ENCODE data around the gene PGM1. TPM values are rescaled to one million over a fixed set of nuclear protein-coding genes. Genes with fewer than 3 reads are reported as not detected.

PGM1 gene
- total and polyA plus RNA-seq, 9 of the 15 experiments (the other 6 are each of a cell fraction or from before 2014, with no cell fraction given): 0.03 to 0.31 (median 0.09) TPM; not detected in 5

GRCh38 chr1:63603810-63604209, 10.6 kb downstream of the PGM1 start (continued):
- TF ChIP-seq GTF3C2 (IDR thresholded peaks at IDR 0.05; ENCODE audit: borderline replicate concordance, extremely low read depth, insufficient read length): no peak

- Histone ChIP-seq H3K9ac (ENCODE audit: insufficient read depth in 1 of 2, low read depth in 2 of 2, low read length in 2 of 2) (no peak overlapping the region), H3K79me2 (ENCODE audit: control insufficient read depth, insufficient read depth, low read length) (no peaks in the 10 kb centered on the region), H3K9me3 (replicated peaks; ENCODE audit: control insufficient read depth, insufficient read depth, low read depth, low read length) (no peaks in the 10 kb centered on the region), H3K27me3 (ENCODE audit: control insufficient read depth in 2 of 2, insufficient read depth in 2 of 2, low read length in 2 of 2) (peaks cover 13 to 23% of the 10 kb centered on the region in 2 experiments), H3K9me1 (ENCODE audit: control insufficient read depth, insufficient read depth, low read length) (no peaks in the 10 kb centered on the region), H3K4me3 (no peak overlapping the region), H2AFZ (ENCODE audit: low read depth, low read length) (no peak overlapping the region), H3K27ac (ENCODE audit: extremely low read depth, low read depth, low read length) (no peak overlapping the region), H4K20me1 (replicated peaks; ENCODE audit: control insufficient read depth, insufficient read depth, low read length) (no peaks in the 10 kb centered on the region; the same call in 1 of the 2 replicates), H3K4me1 (replicated peaks in 1 of 2; ENCODE audit: control insufficient read depth in 2 of 2, insufficient read depth in 2 of 2, low read length in 2 of 2) (no peaks in the 10 kb centered on the region), H3K36me3 (ENCODE audit: control insufficient read depth, insufficient read depth, low read length) (no peaks in the 10 kb centered on the region), H3K4me2 (ENCODE audit: insufficient read depth, low read length) (no peak overlapping the region)
- no TSS peak for BruUV-seq (replicated peaks)
- DNase-seq (ENCODE audit: extremely low read depth in 1 of 4, low spot score in 3 of 4) (no peak), ATAC-seq (no peak), FAIRE-seq (no peak)
- CTCF ChIA-PET (ENCODE audit: low intra/inter-chr PET ratio): no interaction called here
- POLR2A ChIA-PET: interaction anchor here (0.6 kb wide), 1 partner anchor 23 kb away, joined by 3 read pairs; no protein-coding TSS in a partner anchor
- intact Hi-C loops (cut with micrococcal nuclease): no loop called here
- in situ Hi-C loops (cut with MboI): no loop called here
- WGBS (ENCODE audit: insufficient coverage, low coverage, missing lambda C conversion rate): under 1% methylated on average over 7 of the region's 7 CpGs
- TF ChIP-seq NFE2 (IDR thresholded peaks at IDR 0.05; ENCODE audit: low read depth) (no peak), TAF1 (IDR thresholded peaks at IDR 0.05; ENCODE audit: control insufficient read depth, extremely low read depth, insufficient read depth, low read length, severe bottlenecking) (no peak), NCOA1 (IDR thresholded peaks at IDR 0.05; ENCODE audit: low read depth) (no peak), SMAD1 (IDR thresholded peaks at IDR 0.05; ENCODE audit: low read depth, low read length, partially characterized antibody) (no peak), AFF4 (CRISPR knock-in tag; IDR thresholded peaks at IDR 0.05) (no peak), MAX (CRISPR knock-in tag; IDR thresholded peaks at IDR 0.05) (no peak), AFF1 (IDR thresholded peaks at IDR 0.05; ENCODE audit: low read depth in 1 of 2, partially characterized antibody in 2 of 2) (no peak)
These were observed 14.1 kb downstream of the PGM1 start for GRCh38 chr1:63607322-63607721.

Data from K562 (cell line).